ENCODE results near the gene RABGAP1.

DNA sequence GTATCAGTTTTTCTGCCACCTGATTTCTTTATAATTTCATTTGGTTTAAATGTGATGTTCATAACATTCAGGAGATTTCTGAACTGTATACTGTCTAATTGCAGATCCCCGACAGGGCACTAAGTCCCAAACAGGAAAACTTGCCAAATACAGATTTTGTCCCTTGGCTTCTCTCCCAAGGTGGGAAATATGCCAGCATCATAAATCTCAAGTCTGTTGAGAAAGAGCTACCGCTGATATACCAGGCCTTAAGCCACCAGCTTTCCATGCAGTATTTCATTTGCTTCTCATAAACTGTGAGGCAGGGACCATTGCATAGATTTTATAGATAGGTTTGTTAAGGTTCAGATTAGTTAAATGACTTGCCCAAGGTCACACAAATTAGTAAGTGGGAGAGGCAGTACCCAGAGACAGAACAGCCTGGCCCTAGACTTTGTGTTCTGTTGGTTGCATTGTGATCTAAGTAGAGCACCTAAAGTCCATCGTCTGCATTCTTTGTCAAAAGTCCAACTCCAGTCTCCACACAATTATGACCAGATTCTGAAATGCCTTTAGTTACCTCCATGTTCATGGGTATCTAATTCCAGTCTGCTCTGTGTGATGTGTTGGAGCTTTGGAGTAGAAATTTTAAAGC lies 108.9 kb downstream of the RABGAP1 start:
- TF ChIP-seq, protein P1, sequence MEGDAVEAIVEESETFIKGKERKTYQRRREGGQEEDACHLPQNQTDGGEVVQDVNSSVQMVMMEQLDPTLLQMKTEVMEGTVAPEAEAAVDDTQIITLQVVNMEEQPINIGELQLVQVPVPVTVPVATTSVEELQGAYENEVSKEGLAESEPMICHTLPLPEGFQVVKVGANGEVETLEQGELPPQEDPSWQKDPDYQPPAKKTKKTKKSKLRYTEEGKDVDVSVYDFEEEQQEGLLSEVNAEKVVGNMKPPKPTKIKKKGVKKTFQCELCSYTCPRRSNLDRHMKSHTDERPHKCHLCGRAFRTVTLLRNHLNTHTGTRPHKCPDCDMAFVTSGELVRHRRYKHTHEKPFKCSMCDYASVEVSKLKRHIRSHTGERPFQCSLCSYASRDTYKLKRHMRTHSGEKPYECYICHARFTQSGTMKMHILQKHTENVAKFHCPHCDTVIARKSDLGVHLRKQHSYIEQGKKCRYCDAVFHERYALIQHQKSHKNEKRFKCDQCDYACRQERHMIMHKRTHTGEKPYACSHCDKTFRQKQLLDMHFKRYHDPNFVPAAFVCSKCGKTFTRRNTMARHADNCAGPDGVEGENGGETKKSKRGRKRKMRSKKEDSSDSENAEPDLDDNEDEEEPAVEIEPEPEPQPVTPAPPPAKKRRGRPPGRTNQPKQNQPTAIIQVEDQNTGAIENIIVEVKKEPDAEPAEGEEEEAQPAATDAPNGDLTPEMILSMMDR (IDR thresholded peaks at IDR 0.05), result no peak
- no peak for TF ChIP-seq POLR2A (IDR thresholded peaks at IDR 0.05)

All from testis (tissue), 2 donors.